Fibroblast of pulmonary artery (primary cell): ENCODE data around the gene TNFRSF6B.
"Not testable (repeated sequence)": the region's sequence is repeated elsewhere in the genome, so short reads cannot be mapped to it uniquely, and the experiment has no call there.

Experiments
- DNase-seq: peaks from one replicate; pipeline ENCODE4 v3.0.0-alpha.2; 2010; ENCODE audit warnings: low read depth
- H3K4me3 ChIP-seq: replicated peaks from 2 replicates; pipeline ENCODE4 v1.5.1; 2011; ENCODE audit warnings: low read depth, mild to moderate bottlenecking, control low read depth, low read length, moderate library complexity
- TF ChIP-seq, protein P1 (sequence below): IDR thresholded peaks from 2 replicates; pipeline ENCODE4 v1.5.1; 2011; ENCODE audit warnings: mild to moderate bottlenecking, control low read depth, low read length, inconsistent platforms; ENCODE audit errors: missing control alignments

TNFRSF6B gene

DNA sequence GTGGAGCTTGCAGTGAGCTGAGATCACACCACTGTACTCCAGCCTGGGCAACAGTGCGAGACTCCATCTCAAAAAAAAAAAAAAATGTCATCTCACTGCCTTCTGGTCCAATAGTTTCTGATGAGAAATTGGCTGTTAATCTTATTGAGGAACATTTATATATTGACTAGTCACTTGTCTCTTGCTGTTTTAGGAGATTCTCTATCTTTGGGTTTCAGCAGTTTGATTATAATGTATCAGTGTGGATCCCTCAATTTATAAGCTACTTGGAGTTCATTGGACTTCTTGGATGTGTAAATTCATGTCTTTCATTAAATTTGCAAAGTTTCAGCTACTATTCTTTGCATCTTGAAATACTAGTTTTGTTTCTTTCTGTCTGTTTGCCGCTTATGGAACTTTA, 22.5 kb downstream of the TNFRSF6B start:
- TF ChIP-seq, protein P1, sequence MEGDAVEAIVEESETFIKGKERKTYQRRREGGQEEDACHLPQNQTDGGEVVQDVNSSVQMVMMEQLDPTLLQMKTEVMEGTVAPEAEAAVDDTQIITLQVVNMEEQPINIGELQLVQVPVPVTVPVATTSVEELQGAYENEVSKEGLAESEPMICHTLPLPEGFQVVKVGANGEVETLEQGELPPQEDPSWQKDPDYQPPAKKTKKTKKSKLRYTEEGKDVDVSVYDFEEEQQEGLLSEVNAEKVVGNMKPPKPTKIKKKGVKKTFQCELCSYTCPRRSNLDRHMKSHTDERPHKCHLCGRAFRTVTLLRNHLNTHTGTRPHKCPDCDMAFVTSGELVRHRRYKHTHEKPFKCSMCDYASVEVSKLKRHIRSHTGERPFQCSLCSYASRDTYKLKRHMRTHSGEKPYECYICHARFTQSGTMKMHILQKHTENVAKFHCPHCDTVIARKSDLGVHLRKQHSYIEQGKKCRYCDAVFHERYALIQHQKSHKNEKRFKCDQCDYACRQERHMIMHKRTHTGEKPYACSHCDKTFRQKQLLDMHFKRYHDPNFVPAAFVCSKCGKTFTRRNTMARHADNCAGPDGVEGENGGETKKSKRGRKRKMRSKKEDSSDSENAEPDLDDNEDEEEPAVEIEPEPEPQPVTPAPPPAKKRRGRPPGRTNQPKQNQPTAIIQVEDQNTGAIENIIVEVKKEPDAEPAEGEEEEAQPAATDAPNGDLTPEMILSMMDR: no peak
- no peak overlapping the region for H3K4me3 ChIP-seq
- DNase-seq: no peak

DNA sequence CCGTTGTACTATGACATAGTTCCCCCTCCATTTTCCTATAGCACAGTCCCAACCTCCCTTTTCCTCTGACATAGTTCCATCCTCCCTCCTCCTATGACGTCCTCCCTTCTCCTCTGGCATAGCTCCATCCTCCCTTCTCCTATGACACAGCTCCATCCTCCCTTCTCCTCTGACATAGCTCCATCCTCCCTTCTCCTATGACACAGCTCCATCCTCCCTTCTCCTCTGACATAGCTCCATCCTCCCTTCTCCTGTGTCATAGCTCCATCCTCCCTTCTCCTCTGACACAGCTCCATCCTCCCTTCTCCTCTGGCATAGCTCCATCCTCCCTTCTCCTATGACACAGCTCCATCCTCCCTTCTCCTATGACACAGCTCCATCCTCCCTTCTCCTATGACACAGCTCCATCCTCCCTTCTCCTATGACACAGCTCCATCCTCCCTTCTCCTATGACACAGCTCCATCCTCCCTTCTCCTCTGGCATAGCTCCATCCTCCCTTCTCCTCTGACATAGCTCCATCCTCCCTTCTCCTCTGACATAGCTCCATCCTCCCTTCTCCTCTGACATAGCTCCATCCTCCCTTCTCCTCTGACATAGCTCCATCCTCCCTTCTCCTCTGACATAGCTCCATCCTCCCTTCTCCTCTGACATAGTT, 26.6 kb downstream of the TNFRSF6B start:
- H3K4me3 ChIP-seq: not testable (repeated sequence)
- DNase-seq: peak; percentile 16

DNA sequence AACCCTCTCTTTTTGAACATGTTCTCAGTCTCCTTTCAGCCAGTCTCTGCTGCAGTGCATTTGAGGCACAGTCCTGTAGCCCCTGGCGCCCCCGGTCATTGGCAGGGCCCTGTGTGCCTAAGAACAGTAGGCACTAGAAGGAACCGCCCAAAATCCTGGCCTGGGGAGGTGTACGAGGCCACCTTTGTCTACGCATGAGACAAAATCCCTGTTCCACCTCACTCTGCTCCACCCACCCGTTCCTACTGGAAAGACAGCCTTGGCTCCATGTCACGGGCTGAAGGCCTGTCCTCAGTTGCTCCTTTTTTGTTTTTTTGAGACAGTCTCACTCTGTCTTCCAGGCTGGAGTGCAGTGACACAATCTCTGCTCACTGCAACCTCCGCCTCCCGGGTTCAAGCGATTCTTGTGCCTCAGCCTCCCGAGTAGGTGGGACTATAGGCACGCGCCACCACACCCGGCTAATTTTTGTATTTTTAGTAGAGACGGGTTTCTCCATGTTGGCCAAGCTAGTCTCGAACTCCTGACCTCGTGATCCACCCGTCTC, 33.8 kb downstream of the TNFRSF6B start:
- not testable (repeated sequence) for H3K4me3 ChIP-seq, DNase-seq

DNA sequence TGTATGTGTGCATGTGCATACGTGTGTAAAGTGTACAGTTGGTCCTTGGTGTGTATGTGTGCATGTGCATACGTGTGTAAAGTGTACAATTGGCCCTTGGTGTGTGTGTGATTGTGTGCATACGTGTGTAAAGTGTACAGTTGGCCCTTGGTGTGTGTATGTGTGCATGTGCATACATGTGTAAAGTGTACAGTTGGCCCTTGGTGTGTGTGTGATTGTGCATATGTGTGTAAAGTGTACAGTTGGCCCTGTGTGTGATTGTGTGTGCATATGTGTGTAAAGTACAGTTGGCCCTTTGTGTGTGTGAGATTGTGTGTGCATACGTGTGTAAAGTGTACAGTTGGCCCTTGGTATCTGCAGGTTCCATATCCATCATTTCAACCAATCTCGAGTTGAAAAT, 35.0 kb downstream of the TNFRSF6B start:
- no peak for DNase-seq
- TF ChIP-seq, protein P1: no peak
- H3K4me3 ChIP-seq: no peak overlapping the region

DNA sequence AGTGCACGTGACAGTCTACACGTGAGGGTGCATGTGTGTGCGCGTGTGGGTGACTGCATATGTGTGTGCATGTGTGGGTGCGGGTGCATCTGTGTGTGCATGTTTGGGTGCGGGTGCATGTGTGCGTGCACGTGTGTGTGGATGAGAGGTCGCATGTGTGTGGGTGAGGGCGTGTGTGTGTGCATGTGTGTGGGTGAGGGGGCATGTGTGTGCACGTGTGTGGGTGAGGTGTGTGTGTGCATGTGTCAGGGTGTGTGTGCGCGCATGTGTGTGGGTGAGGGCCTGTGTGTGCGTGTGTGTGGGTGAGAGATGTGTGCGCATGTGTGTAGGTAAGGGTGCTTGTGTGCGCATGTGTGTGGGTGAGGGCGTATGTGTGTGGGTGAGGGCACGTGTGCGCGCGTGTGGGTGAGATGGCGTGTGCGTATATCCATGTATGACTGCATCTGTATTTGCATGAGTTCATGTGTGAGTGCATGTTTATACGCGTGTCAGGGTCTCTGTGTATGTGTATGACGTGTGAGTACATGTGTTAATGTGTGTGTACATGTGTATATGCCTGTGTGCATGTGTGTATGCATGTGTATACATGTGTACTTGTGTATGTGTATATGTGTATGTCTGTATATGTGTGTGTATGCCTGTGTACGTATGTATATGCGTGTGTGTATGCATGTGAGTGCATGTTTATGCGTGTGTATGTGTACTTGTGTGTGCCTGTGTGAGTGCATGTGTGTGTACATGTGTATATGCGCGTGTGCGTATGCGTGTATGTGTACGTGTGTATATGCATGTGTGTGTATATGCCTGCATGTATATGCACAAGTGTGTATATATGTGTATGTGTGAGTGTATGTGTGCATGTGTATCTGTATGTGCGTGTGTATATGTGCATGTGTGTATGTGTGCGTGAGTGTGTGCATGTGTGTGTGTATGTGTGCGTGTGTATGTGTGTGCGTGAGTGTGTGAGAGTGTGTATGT, 36.0 kb downstream of the TNFRSF6B start:
- no peak overlapping the region for H3K4me3 ChIP-seq
- no peak for DNase-seq
- TF ChIP-seq, protein P1: no peak

DNA sequence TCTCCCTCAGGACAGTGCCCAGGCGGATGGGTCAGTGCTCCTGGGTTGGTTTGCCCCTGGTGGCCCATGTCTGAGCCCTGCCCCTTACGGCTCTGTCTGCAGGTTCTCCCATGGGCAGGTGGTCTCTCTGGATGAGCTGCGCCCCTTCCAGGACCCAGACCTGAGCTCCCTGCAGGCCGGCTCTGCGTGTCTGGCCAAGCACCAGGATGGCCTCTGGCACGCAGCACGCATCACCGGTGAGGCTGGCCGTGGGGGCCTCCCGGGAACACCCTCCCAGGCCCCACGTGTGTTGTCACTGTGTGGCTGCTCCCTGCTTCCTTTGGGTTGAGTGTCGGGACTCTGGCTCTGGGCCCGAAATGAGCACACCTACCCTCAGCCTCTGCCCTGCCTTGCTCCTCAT, 36.7 kb downstream of the TNFRSF6B start:
- TF ChIP-seq, protein P1: no peak
- DNase-seq: no peak
- no peak overlapping the region for H3K4me3 ChIP-seq

DNA sequence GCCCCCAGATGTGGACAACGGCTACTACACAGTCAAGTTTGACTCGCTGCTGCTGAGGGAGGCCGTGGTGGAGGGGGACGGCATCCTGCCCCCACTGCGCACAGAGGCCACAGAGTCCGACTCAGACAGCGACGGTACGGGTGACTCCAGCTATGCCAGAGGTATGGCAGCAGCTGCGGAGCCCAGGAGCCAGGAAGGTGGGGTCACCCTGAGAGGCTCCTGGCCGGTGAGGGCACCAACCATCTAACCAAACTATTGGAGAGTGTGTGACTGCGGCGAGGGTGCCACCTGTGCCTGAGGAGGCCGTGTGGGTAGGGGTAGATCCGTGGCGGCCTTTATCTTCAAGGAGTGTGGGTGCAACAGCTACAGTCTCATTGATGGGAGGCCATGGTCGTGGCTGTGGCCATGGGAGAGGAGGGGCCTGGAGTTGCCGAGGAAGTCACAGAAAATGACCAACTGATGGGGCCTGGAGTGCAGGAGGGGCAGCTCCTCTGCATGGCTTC, 37.2 kb downstream of the TNFRSF6B start:
- TF ChIP-seq, protein P1: no peak
- DNase-seq: no peak
- no peak overlapping the region for H3K4me3 ChIP-seq
